HL-60/S4 (cell line): ENCODE data around the gene MRPL3.
"Not testable (repeated sequence)": the region's sequence is repeated elsewhere in the genome, so short reads cannot be mapped to it uniquely, and the experiment has no call there.

Experiments
- in situ Hi-C: fragments of 300-500 bp; cut with MboI; formaldehyde crosslinking; loops from 2 replicates; pipeline ENCODE4 v1.14.3; 2022; ENCODE audit warnings: low sequenced_read_pairs

The MRPL3 gene

GRCh38 chr3:131505421-131505820 lies 2.6 kb upstream of the MRPL3 start:
- in situ Hi-C loops, result no loop called here

GRCh38 chr3:131503320-131503635 lies 507 bp upstream of the MRPL3 start:
- in situ Hi-C loops, result no loop called here

- in situ Hi-C loops, result no loop called here
These were observed 822 bp downstream of the MRPL3 start for GRCh38 chr3:131501949-131502348.

GRCh38 chr3:131494706-131495105 lies 8.1 kb downstream of the MRPL3 start:
- in situ Hi-C loops, result no loop called here

DNA sequence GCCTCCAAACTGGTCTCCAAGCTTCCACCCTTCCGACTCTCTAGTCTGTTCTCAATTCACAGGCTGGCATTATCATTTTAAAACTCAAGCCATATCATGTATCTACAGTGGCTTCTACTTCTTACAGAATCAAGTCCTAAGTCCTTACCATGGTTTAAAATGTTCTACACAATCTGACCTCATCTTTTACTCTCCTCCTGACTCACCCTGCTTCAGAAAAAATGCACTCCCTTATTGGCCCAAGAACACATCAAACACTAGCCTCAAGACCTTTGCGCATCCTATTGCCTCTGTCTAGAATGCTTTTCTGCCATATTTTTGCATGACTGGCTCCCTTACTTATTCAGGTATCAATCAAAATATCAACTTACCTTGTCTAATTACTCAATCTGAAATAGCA lies 11.0 kb downstream of the MRPL3 start:
- in situ Hi-C loops, result no loop called here

DNA sequence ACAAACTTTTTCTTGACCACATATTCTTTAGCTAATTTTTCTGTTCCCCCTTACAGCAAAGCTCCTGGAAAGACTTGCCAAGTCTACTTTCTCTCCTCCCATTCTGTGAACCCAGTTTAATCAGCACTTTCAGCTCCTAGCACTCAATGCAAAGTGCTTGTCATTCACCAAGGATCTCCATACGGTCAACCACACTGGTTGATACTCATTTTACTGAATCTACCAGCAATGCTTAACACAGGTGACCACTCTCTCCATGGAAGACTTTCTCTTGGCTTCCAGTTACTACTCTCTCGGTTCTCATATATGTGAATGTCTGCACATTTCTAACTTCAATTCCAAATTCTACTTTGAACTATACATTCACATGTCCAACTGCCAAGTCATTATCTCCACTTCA lies 11.7 kb downstream of the MRPL3 start:
- in situ Hi-C loops, result no loop called here

- in situ Hi-C loops, result not testable (repeated sequence)
These were observed 16.2 kb downstream of the MRPL3 start for GRCh38 chr3:131486545-131486944.

- in situ Hi-C loops, result no loop called here
These were observed 17.7 kb downstream of the MRPL3 start for GRCh38 chr3:131485119-131485518.

GRCh38 chr3:131484496-131485111 lies 18.2 kb downstream of the MRPL3 start:
- in situ Hi-C loops, result no loop called here

DNA sequence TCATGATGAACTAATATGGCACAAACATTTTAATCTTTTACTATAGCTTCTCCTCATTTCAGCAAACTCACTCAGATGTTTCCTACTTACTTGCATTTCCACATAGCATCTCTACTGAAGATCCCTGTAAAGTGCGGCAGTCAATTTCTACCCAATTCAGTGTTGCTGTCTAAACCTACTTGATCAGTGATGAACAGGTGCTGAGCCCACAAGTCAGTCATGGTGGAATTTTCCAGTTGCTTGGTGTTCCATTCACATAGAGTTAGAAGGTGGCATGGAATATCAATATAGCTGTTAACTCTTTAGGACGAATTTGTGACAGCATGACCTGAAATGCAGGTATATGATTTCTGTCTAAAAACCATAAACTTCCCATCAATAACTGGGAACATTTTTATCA lies 22.7 kb downstream of the MRPL3 start:
- in situ Hi-C loops, result no loop called here

DNA sequence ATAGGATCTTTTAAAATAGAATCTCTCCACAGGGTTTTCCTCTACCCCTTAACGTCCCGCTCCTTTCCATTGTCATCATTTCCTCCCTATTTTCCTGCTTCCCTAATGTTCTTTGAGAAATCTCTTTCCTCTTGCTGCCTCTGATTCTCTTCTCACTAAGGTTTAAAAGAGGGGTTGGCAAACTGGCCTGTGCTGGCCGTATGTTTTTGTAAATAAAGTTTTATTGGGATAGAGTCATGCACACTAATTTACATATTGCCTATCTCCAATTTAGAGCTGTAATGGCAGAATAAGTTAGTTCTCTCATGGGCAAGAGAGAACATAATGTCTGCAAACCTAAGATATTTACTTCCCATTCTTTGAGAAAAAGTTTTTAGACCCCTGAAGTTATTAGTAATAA lies 25.0 kb downstream of the MRPL3 start:
- in situ Hi-C loops, result no loop called here

- in situ Hi-C loops, result no loop called here
These were observed 28.7 kb downstream of the MRPL3 start for GRCh38 chr3:131474115-131474514.

GRCh38 chr3:131470377-131470776 lies 32.4 kb downstream of the MRPL3 start:
- in situ Hi-C loops, result no loop called here

GRCh38 chr3:131458653-131459052 lies 44.1 kb downstream of the MRPL3 start:
- in situ Hi-C loops, result no loop called here

DNA sequence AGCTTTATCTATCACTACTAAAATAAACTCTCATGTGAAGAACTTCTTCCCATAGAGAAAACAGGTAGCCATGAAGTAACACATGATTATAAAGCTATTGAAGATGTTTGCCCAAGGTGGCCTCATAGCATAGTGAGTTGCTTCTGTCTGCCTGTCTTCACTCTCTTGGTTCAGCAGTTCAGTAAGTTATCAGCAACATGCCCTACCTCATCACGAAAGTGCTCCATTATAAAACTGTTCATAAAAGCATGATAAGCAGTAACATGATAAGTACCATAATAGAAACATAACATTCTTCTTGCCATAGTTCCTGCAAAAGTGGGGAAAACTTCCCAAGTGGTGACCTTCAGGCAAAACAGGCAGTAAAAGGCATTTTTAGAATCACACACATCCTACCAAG lies 45.6 kb downstream of the MRPL3 start:
- in situ Hi-C loops, result no loop called here

DNA sequence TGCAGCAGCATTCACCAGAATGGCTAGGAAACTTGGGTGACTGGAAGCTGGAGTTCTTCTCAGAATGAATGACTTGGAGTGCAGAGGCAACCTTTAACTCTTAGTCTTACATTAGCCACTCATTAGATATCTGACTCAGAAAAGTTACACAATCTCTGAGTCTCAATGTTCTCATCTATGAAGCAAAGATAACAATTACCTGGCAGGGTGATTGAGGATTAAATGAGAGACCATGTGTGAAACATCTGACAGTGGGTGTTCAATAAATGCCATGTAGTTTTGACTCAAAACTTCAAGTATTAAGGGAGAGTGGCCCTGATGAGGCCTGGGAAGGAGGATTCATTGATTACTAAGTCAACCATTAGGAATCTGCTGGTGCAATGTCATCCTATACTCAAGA lies 48.3 kb downstream of the MRPL3 start:
- in situ Hi-C loops, result no loop called here

GRCh38 chr3:131453533-131453932 lies 49.2 kb downstream of the MRPL3 start:
- in situ Hi-C loops, result no loop called here

- in situ Hi-C loops, result no loop called here
These were observed 55.4 kb downstream of the MRPL3 start for GRCh38 chr3:131447349-131447748.

GRCh38 chr3:131444180-131444579 lies 58.6 kb downstream of the MRPL3 start:
- in situ Hi-C loops, result no loop called here

DNA sequence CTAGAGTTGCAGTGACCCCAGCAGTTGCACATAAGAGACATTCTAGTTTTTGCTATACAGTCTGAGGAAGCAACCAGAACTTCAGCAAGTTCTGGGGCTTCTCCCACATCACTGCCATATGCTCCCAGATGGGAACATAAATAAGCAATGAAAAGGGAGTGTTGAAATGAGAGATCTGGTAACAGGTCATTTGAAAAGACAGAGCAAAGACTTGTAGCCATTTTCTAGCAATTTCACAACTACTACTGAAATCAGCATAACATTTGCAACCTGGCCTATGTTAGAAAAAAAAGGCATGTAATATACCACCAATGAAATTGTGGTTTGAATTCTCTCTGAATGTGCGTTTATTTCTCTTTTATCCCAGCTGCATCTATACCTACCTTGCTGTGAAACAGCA lies 63.7 kb downstream of the MRPL3 start:
- in situ Hi-C loops, result no loop called here

GRCh38 chr3:131435000-131435399 lies 67.8 kb downstream of the MRPL3 start:
- in situ Hi-C loops, result no loop called here

DNA sequence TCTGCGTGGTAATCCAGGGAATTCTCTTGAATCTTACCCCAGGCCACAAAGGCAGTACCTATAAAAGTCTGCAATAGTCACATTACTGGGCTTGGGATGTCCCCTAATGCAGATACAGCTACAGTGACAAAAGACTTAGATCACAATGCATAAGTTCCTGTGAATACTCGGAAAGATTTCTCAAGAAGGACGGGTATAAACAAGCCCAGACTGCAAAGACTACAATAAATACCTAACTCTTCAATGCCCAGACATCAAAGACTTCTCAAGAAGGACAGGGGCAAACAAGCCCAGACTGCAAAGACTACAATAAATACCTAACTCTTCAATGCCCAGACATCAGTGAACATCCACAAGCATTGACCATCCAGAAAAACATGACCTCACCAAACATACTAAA lies 70.3 kb downstream of the MRPL3 start:
- in situ Hi-C loops, result no loop called here

DNA sequence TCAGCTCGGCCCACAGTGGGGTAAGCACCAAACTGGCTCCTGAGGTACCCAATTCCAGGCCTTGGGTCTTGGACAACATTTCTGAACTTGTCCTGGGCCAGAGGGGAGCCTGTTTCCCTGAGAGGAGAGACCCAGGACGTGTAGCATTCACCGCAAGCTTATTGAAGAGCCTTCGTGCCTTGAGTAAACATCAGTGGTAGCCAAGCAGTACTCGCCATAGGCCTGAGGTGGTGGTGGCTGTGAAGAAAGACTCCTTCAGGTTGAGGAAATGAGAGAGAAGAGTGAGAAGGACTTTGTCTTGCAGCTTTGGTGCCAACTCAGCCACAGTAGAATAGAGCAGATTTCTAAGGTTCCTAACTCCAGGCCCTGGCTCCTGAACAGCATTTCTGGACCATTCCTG lies 71.0 kb downstream of the MRPL3 start:
- in situ Hi-C loops, result no loop called here

DNA sequence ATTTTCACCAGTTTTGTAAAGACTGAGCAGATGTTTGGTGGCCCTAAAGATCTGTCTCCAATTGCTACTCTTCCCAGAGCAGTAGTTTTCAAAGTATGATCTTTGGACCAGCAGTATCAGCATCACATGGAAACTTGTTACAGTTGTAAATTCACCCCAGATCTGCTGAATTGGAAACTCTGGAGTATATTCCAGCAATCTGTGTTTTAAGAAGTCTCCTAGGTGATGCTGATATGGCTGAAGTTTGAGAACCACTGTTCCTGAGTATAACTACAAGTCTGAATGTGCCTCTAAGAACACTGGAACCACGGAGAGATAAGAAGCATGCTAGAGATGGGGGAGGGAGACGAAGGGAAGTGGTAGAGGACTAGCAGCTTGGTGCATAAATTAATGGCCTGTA lies 75.5 kb downstream of the MRPL3 start:
- in situ Hi-C loops, result no loop called here
